Hepatocyte (in vitro differentiated cells): ENCODE results near the gene SDC3. TPM values are rescaled to one million over a fixed set of nuclear protein-coding genes. Genes with fewer than 3 reads are reported as not detected.
A peak's percentile ranks its signal among the peaks of the same experiment; 100 is the strongest.

Source experiments
- DNase-seq: peaks from one replicate; pipeline ENCODE4 v3.0.0-alpha.2; 2016; ENCODE audit warnings: low spot score
- H2AFZ ChIP-seq: fragments of 200-600 bp; sonication (generic); 2 replicates; pipeline ENCODE4 v1.6.0; 2016; ENCODE audit warnings: antibody characterized with exemption, mild to moderate bottlenecking
- H3K27ac ChIP-seq: fragments of 200-600 bp; sonication (generic); 2 replicates; pipeline ENCODE4 v1.5.1; 2016; ENCODE audit warnings: mild to moderate bottlenecking
- H3K27me3 ChIP-seq: fragments of 200-600 bp; sonication (generic); 2 replicates; pipeline ENCODE4 v1.6.1; 2016
- H3K36me3 ChIP-seq: fragments of 200-600 bp; sonication (generic); replicated peaks from 2 replicates; pipeline ENCODE4 v1.5.1; 2016; ENCODE audit warnings: low read depth; ENCODE audit not compliant: insufficient read depth
- H3K4me1 ChIP-seq: fragments of 200-600 bp; sonication (generic); 2 replicates; pipeline ENCODE4 v1.5.1; 2016; ENCODE audit warnings: mild to moderate bottlenecking, moderate library complexity; ENCODE audit not compliant: insufficient read depth
- H3K4me2 ChIP-seq: fragments of 200-600 bp; sonication (generic); 2 replicates; pipeline ENCODE4 v1.6.0; 2016
- H3K4me3 ChIP-seq: fragments of 200-600 bp; sonication (generic); 2 replicates; pipeline ENCODE4 v1.5.1; 2016; ENCODE audit warnings: mild to moderate bottlenecking
- H3K79me2 ChIP-seq: fragments of 200-600 bp; sonication (generic); 2 replicates; pipeline ENCODE4 v1.6.0; 2017; ENCODE audit warnings: mild to moderate bottlenecking
- H3K9me2 ChIP-seq: fragments of 200-600 bp; sonication (generic); replicated peaks from 2 replicates; pipeline ENCODE4 v1.6.0; 2017; ENCODE audit warnings: mild to moderate bottlenecking; ENCODE audit not compliant: insufficient read depth
- H3K9me3 ChIP-seq: fragments of 200-600 bp; sonication (generic); 2 replicates; pipeline ENCODE4 v1.5.1; 2016; ENCODE audit warnings: low read depth, mild to moderate bottlenecking
- H4K20me1 ChIP-seq: fragments of 200-600 bp; sonication (generic); 2 replicates; pipeline ENCODE4 v1.6.0; 2016; ENCODE audit warnings: mild to moderate bottlenecking; ENCODE audit not compliant: insufficient read depth, poor library complexity, severe bottlenecking
- EZH2 ChIP-seq: fragments of 200-600 bp; sonication (generic); IDR thresholded peaks from 2 replicates; pipeline ENCODE4 v1.6.1; 2016; ENCODE audit warnings: antibody characterized with exemption, mild to moderate bottlenecking, borderline replicate concordance
- EZH2phosphoT487 ChIP-seq: fragments of 200-600 bp; sonication (generic); IDR thresholded peaks from one replicate; pipeline ENCODE4 v1.6.1; 2018; ENCODE audit warnings: antibody characterized with exemption, mild to moderate bottlenecking, low read depth, moderate library complexity; ENCODE audit not compliant: unreplicated experiment, severe bottlenecking
- WGBS: methylation state at CpG from one replicate; pipeline ENCODE4 v1.1.6; 2016; ENCODE audit warnings: low lambda C conversion rate; ENCODE audit errors: missing lambda C conversion rate; 5-methylcytosine and 5-hydroxymethylcytosine counted together
- polyA plus RNA-seq: library from polyadenylated mRNA; unstranded; fragments of >200 nt; fragmentation: Nextera tagmentation; extraction: Ambion mirVana; gene quantifications from 2 replicates; pipeline ENCODE4 v1.2.1, GENCODE V29; 2016
- total RNA-seq: library from RNA; depleted of rRNA; stranded (reverse); fragments of >200 nt; gene quantifications from 2 replicates; pipeline ENCODE4 v1.2.3, GENCODE V29; 2014
- TF ChIP-seq, protein P1 (sequence below): fragments of 200-600 bp; sonication (generic); IDR thresholded peaks from 2 replicates; pipeline ENCODE4 v1.5.1; 2016; ENCODE audit warnings: antibody characterized with exemption, mild to moderate bottlenecking; ENCODE audit not compliant: poor library complexity

Gene SDC3
- total and polyA plus RNA-seq, 2 experiments from 2014 or later = 33.5 to 60.0 TPM

DNA sequence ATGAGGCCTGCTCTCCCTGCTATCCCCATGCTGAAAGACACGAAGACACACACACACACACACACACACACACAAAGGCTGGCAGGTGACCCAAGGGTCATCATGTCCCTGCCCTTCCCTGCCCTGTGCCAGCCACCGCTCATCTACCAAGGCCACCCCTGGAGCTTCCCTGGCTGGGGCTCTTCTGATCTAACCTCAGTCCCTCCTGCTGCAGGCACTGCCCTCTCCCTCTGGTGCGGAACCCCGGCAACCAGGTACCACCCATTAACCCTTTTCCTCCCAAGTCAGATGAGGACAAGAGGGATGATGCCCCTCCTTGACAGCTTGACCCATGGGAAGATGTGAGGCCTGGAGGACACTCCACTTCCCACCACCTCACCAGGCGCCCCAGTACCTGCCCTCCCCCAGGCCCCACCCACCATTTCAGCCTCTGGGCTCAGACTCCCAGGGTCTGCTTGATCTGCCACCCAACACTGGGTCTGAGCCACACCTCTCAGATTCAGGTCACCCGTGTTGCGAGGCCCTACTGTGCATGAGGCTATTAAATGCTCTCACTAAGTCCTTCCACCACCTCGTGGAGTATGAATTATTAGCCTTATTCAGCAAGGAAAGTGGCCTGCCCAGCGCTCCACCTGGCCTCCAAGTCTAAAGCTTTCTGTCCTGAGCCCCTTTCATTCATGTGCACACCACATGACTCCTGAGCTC is 2.5 kb downstream of the SDC3 start:
- Histone ChIP-seq H3K4me3 (no peak overlapping the region), H3K4me1 (peaks cover 25% of the 10 kb centered on the region), H3K27me3 (no peaks in the 10 kb centered on the region), H4K20me1 (peaks cover 2% of the 10 kb centered on the region), H3K4me2 (peak overlapping the region; percentile 33), H3K36me3 (no peaks in the 10 kb centered on the region), H2AFZ (no peak overlapping the region), H3K79me2 (peaks cover 50% of the 10 kb centered on the region), H3K9me3 (no peaks in the 10 kb centered on the region), H3K27ac (no peak overlapping the region), H3K9me2 (no peaks in the 10 kb centered on the region)
- TF ChIP-seq, protein P1, sequence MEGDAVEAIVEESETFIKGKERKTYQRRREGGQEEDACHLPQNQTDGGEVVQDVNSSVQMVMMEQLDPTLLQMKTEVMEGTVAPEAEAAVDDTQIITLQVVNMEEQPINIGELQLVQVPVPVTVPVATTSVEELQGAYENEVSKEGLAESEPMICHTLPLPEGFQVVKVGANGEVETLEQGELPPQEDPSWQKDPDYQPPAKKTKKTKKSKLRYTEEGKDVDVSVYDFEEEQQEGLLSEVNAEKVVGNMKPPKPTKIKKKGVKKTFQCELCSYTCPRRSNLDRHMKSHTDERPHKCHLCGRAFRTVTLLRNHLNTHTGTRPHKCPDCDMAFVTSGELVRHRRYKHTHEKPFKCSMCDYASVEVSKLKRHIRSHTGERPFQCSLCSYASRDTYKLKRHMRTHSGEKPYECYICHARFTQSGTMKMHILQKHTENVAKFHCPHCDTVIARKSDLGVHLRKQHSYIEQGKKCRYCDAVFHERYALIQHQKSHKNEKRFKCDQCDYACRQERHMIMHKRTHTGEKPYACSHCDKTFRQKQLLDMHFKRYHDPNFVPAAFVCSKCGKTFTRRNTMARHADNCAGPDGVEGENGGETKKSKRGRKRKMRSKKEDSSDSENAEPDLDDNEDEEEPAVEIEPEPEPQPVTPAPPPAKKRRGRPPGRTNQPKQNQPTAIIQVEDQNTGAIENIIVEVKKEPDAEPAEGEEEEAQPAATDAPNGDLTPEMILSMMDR = no peak
- no peak for TF ChIP-seq EZH2phosphoT487
- TF ChIP-seq EZH2 = no peak
- DNase-seq = no peak
- whole genome bisulfite sequencing = 62% methylated on average over 9 of the region's 9 CpGs

DNA sequence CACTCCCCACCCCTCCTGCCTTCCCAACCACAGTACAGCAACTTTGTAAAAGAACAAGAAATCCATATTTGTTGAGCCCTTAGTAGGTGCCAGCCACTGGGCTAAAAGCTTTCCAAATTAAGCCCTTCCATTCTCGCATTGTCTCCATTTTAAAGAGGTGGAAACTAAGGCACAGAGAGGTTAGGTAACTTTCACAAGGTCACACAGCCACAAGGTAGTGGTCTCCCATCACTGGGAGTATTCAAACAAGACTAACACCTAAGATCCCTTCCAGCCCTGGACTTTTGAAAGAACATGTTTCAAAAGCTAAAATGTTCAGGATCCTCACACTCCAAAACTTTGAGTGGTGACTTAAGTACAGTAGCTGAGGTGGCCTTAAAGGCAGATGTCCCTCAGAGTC is 3.2 kb downstream of the SDC3 start:
- H3K79me2 ChIP-seq = peaks cover 50% of the 10 kb centered on the region
- DNase-seq = no peak
- no peaks in the 10 kb centered on the region for H3K27me3 ChIP-seq
- no peak overlapping the region for H3K27ac ChIP-seq
- no peak overlapping the region for H2AFZ ChIP-seq
- H3K4me1 ChIP-seq = peaks cover 23% of the 10 kb centered on the region
- peak overlapping the region; percentile 33 for H3K4me2 ChIP-seq
- H3K9me3 ChIP-seq = no peaks in the 10 kb centered on the region
- peaks cover 2% of the 10 kb centered on the region for H4K20me1 ChIP-seq
- H3K9me2 ChIP-seq = no peaks in the 10 kb centered on the region
- no peaks in the 10 kb centered on the region for H3K36me3 ChIP-seq
- H3K4me3 ChIP-seq = no peak overlapping the region
- 81% methylated on average over 1 of the region's 1 CpG for WGBS
- TF ChIP-seq EZH2 (no peak), EZH2phosphoT487 (no peak)
- TF ChIP-seq, protein P1 = no peak

DNA sequence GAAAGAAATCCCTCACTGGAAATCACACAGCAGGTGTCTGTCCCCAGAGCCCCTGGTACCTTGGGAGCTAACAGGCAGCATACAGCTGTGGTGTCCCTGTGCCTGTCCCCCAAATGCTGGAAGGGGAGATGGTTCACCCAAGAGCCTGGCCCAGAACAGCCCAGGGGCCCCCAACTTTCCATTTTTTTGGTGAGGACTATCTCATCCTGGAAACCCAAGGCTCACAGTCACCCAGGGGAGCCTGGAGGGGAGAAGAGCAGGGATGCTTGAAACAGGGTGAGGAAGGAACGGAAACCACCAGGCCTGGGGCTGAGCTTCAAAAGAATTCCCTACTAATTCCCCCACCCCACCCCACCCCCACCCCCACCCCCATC is 3.6 kb downstream of the SDC3 start:
- TF ChIP-seq EZH2phosphoT487 (no peak), EZH2 (no peak)
- TF ChIP-seq, protein P1 = no peak
- Histone ChIP-seq H3K27ac (no peak overlapping the region), H3K79me2 (peaks cover 50% of the 10 kb centered on the region), H4K20me1 (peaks cover 2% of the 10 kb centered on the region), H3K4me1 (peaks cover 23% of the 10 kb centered on the region), H3K36me3 (no peaks in the 10 kb centered on the region), H3K4me3 (no peak overlapping the region), H3K4me2 (no peak overlapping the region), H3K9me3 (no peaks in the 10 kb centered on the region), H2AFZ (no peak overlapping the region), H3K9me2 (no peaks in the 10 kb centered on the region), H3K27me3 (no peaks in the 10 kb centered on the region)
- no peak for DNase-seq
- 100% methylated on average over 1 of the region's 1 CpG for WGBS
